Muscle layer of colon (tissue), 2 donors: Measurements from ENCODE around the gene LPGAT1.

ENCODE experiments used
- H3K27ac ChIP-seq: one replicate; pipeline ENCODE4 v1.7.0; 2013; ENCODE audit warnings: low read depth, mild to moderate bottlenecking, low read length, moderate library complexity
- H3K27me3 ChIP-seq, 2 donors: one replicate each; pipeline ENCODE4 v1.7.0; 2013; ENCODE audit warnings: low read length in 2 of 2, mild to moderate bottlenecking in 2 of 2; ENCODE audit not compliant: insufficient read depth in 2 of 2, control insufficient read depth in 1 of 2
- H3K36me3 ChIP-seq: one replicate; pipeline ENCODE4 v1.7.0; 2013; ENCODE audit warnings: mild to moderate bottlenecking, low read length; ENCODE audit not compliant: insufficient read depth
- H3K4me1 ChIP-seq: one replicate; pipeline ENCODE4 v1.7.0; 2013; ENCODE audit warnings: mild to moderate bottlenecking, low read length; ENCODE audit not compliant: insufficient read depth
- H3K4me3 ChIP-seq, 2 donors: one replicate each; pipeline ENCODE4 v1.7.0; 2013; ENCODE audit warnings: low read length in 2 of 2, low read depth in 1 of 2, mild to moderate bottlenecking in 1 of 2, moderate library complexity in 1 of 2
- H3K9ac ChIP-seq: one replicate; pipeline ENCODE4 v1.7.0; 2013; ENCODE audit warnings: low read length
- H3K9me3 ChIP-seq: one replicate; pipeline ENCODE4 v1.7.0; 2013; ENCODE audit warnings: mild to moderate bottlenecking, low read length
- donor health status: abdominal sarcoma.
- donor health status: Adenocarcinoma of cecum.

The LPGAT1 gene

DNA sequence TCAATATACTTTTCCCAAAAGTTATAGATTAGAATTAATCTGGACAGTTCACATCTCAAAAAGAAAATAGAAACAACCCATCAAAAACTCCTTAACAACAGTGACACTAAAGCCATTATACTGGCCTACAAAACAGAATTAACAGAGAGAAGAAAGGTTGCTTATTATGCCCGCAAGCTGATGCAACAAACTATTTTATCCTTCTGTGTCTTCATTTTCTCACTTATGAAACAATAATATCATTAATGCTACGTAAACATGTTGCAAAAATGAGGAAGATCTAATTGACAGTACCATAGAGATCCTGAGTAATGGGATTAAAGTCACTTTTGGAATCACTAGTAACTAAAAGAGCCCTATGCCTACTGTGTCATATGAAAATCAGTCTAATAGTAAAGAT, 32.6 kb downstream of the LPGAT1 start:
- H3K27ac ChIP-seq = no peak overlapping the region
- peaks cover 4% of the 10 kb centered on the region for H3K36me3 ChIP-seq
- H3K9me3 ChIP-seq = no peaks in the 10 kb centered on the region
- H3K9ac ChIP-seq = no peak overlapping the region
- H3K27me3 ChIP-seq = no peaks in the 10 kb centered on the region
- no peak overlapping the region for H3K4me3 ChIP-seq
- H3K4me1 ChIP-seq = no peaks in the 10 kb centered on the region

DNA sequence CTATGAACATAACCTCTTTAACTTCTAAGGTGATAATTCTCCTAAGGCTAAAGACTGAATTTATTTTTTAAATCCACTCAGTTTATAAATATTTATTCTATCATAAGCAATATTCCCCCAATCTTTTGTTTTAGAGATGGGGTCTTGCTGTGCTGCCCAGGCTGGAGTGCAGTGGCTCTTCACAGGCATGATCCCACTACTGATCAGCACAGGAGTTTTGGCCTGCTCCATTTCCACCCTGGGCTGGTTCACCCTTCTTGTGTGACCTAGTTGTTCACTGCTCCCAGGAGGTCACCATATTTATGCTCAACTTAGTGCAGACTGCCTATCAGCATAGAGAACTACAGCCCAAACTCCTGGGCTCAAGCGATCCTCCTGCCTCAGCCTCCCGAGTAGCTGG, 38.6 kb downstream of the LPGAT1 start:
- peaks cover 10% of the 10 kb centered on the region for H3K36me3 ChIP-seq
- no peak overlapping the region for H3K27ac ChIP-seq
- H3K9ac ChIP-seq = no peak overlapping the region
- H3K27me3 ChIP-seq = no peaks in the 10 kb centered on the region
- H3K4me3 ChIP-seq = no peak overlapping the region
- no peaks in the 10 kb centered on the region for H3K4me1 ChIP-seq
- no peaks in the 10 kb centered on the region for H3K9me3 ChIP-seq

DNA sequence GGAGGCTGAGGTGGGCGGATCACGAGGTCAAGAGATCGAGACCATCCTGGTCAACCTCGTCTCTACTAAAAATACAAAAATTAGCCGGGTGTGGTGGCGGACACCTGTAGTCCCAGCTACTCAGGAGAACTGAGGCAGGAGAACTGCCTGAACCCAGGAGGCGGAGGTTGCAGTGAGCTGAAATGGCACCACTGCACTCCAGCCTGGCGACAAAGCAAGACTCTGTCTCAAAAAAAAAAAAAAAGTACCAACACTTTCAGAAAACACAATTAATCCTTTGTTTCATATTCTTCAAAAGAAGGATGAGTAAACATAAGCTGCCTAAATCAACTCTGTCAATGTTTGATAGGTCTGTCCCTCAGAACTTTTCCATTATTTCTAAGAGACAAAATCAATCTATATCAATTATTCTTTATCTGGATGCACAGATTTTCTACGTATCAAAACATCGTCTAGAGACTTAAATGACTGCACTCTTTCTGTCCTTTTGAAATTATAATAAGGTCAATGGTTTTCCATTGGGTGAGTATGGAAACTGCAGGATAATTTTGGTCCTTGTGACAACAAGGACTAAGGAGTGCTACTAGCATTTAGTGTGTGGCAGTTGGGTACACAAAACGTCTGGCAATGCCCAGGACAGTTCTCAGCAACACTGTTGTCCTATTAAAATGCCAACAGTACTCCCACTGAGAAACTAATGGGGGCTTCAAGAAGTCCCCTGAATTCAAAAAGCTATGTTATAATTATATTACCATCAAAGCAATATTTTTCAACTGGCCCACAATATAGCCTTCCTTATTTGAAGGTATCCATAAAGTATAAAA, 40.7 kb downstream of the LPGAT1 start:
- Histone ChIP-seq H3K9me3 (no peaks in the 10 kb centered on the region), H3K4me1 (no peaks in the 10 kb centered on the region), H3K9ac (no peak overlapping the region), H3K36me3 (peaks cover 12% of the 10 kb centered on the region), H3K27me3 (no peaks in the 10 kb centered on the region), H3K27ac (no peak overlapping the region), H3K4me3 (no peak overlapping the region)

DNA sequence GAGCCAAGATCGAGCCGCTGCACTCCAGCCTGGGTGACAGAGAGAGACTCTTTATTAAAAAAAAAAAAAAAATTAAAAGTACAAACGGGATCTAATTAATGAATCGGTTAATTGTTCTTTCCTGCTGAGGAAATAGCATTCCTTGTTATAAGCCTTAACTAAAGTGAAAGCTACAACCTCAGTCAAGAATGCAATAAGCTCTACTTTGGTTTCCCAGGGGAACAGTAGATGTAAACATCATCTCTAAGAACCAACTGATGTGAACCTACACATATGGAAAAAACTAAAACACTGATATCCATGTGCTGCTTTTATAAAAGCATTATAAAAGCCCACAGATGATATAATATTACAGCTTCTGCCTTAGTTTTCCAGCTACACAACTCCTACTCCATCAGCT, 41.9 kb downstream of the LPGAT1 start:
- Histone ChIP-seq H3K9me3 (no peaks in the 10 kb centered on the region), H3K9ac (no peak overlapping the region), H3K4me1 (no peaks in the 10 kb centered on the region), H3K27ac (no peak overlapping the region), H3K4me3 (no peak overlapping the region), H3K36me3 (peaks cover 12% of the 10 kb centered on the region), H3K27me3 (no peaks in the 10 kb centered on the region)

DNA sequence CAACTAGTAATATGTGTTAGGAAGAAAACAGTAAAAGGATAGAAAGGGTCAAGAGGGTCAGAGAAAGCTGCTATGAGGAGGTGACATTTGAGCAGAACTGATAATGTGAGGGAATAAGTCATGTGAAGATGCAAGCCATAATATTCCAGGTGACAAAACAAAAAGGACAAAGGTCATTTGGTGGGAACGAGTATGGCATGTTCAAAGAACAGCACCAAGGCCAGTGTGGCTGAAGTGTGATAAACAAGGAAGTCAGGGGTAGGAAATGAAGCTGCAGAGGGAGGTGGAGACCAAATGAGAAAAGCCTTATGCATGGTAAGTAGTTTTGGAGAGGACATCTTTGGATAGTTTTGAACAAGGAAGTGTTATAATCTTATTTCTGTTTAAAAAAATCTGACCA, 46.7 kb downstream of the LPGAT1 start:
- H3K9ac ChIP-seq = no peak overlapping the region
- H3K27me3 ChIP-seq = no peaks in the 10 kb centered on the region
- no peak overlapping the region for H3K27ac ChIP-seq
- no peak overlapping the region for H3K4me3 ChIP-seq
- H3K4me1 ChIP-seq = no peaks in the 10 kb centered on the region
- H3K36me3 ChIP-seq = peaks cover 6% of the 10 kb centered on the region
- H3K9me3 ChIP-seq = no peaks in the 10 kb centered on the region

DNA sequence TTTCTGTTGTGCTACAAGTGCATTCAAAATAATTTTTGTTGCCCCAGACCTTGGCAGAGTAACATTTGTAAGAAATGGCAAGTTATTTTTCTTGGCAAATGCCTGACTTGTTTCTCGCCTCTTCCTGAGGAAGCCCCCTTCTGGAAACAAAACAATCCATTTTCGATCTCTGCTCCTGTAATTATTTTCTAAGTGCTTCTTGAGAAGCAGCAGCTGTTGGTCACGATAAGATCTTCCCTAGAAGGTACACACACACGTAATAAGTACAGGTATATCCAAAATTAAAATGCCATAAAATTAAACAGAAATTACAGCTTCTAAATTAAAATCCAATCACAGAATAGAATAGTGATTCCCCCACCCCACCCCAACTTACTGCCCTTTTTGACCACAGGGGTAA, 47.3 kb downstream of the LPGAT1 start:
- H3K36me3 ChIP-seq = peaks cover 6% of the 10 kb centered on the region
- no peak overlapping the region for H3K27ac ChIP-seq
- no peaks in the 10 kb centered on the region for H3K27me3 ChIP-seq
- no peak overlapping the region for H3K4me3 ChIP-seq
- no peaks in the 10 kb centered on the region for H3K4me1 ChIP-seq
- no peaks in the 10 kb centered on the region for H3K9me3 ChIP-seq
- H3K9ac ChIP-seq = no peak overlapping the region

DNA sequence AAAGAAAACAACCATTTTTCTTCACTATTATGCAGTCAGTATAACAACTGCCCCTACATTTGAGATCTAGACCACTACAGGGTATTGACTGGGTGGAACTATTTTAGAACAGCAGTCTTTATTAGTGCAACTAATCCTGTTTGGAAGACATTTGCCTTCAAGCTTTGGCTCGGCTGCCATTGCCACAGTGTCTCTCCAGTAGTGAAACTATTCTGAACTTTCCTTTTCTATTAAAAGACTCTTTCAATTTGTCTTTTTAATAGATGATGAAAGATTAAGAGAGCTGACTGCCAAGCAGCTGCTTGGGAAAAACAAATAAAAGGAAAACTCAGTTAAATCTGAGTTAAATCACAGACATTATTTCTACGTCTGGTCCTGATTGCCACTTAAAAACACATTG, 49.3 kb downstream of the LPGAT1 start:
- Histone ChIP-seq H3K4me1 (no peaks in the 10 kb centered on the region), H3K36me3 (peaks cover 5% of the 10 kb centered on the region), H3K27ac (no peak overlapping the region), H3K9ac (no peak overlapping the region), H3K9me3 (no peaks in the 10 kb centered on the region), H3K4me3 (no peak overlapping the region), H3K27me3 (no peaks in the 10 kb centered on the region)

DNA sequence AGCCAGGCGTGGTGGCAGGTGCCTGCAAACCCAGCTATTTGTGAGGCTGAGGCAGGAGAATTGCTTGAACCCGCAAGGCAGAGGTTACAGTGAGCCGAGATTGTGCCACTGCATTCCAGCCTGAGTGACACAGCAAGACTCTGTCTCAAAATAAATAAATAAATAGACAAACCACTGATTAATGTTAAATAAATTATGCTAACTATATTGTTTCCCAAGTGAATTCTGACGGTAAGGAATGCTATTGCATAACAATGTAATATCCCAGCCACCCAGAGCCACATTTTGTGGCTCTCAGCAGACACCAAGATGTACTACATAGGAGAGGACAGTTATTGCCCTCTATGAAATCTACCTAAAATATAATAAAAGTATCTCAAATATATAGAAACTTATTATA, 55.4 kb downstream of the LPGAT1 start:
- Histone ChIP-seq H3K4me1 (no peaks in the 10 kb centered on the region), H3K27me3 (no peaks in the 10 kb centered on the region), H3K4me3 (no peak overlapping the region), H3K9me3 (no peaks in the 10 kb centered on the region), H3K36me3 (no peaks in the 10 kb centered on the region), H3K27ac (no peak overlapping the region), H3K9ac (no peak overlapping the region)

DNA sequence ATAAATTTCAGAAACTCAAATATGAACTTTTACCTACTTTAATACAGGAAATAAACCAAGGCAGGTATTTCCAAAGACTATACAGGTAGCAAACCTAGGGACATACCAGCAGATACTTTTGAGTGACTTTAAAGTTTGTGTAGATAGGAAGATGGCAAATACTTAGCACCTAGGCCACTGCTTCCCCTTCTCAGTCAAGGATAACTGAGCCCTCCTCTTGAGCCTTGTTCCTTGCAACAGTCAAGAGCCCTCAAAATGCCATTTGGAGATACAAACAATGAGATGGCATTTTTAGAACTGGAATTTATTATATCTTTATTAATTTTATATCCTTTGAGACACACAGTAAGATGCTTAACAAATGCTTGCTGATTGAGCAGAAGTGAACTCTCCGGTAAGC, 65.9 kb downstream of the LPGAT1 start:
- peaks cover 12% of the 10 kb centered on the region for H3K36me3 ChIP-seq

DNA sequence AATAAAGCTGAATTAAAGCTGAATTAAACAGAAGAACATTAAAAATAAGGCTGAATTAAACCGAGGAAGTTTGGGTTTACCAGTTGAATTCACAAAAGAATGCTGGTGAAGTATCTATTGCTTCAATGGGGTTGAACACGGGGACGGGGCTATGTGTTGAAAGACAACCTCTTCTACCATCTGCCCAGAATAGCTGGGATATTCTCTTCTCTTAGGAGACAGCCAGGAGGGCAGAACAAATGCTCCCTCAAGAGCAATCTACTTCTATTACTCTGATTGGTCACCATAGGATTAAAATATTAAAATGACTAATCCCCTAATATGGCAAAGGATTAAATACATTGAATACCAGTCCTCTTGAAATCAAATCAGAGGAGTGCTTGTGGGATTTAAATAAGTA, 68.4 kb downstream of the LPGAT1 start:
- Histone ChIP-seq H3K27me3 (no peaks in the 10 kb centered on the region), H3K9ac (no peak overlapping the region), H3K27ac (no peak overlapping the region), H3K4me1 (no peaks in the 10 kb centered on the region), H3K4me3 (no peak overlapping the region), H3K9me3 (no peaks in the 10 kb centered on the region), H3K36me3 (peaks cover 12% of the 10 kb centered on the region)

More for the DNA sequence above, 65.9 kb downstream of the LPGAT1 start:
- Histone ChIP-seq H3K9me3 (no peaks in the 10 kb centered on the region), H3K4me1 (no peaks in the 10 kb centered on the region), H3K27ac (no peak overlapping the region), H3K9ac (no peak overlapping the region), H3K27me3 (no peaks in the 10 kb centered on the region), H3K4me3 (no peak overlapping the region)

DNA sequence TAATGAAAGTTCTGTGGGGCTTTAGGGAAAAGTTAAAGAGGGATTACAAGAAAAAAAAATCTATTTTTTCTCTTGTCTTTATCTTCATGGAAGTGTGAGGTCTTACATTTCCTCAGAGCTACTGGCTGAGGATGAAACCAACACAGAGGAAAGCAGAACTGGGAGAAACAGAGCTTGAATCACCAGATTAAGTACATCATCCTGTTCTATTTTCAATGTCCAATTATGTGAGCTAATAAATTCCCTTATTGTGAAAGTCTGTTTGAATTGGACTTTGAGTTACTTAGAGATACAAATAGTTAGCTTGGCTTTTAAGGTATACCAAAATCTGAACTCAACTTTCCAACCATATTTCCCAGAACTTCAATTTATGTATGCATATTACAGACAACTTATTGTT, 69.2 kb downstream of the LPGAT1 start:
- peaks cover 7% of the 10 kb centered on the region for H3K36me3 ChIP-seq

DNA sequence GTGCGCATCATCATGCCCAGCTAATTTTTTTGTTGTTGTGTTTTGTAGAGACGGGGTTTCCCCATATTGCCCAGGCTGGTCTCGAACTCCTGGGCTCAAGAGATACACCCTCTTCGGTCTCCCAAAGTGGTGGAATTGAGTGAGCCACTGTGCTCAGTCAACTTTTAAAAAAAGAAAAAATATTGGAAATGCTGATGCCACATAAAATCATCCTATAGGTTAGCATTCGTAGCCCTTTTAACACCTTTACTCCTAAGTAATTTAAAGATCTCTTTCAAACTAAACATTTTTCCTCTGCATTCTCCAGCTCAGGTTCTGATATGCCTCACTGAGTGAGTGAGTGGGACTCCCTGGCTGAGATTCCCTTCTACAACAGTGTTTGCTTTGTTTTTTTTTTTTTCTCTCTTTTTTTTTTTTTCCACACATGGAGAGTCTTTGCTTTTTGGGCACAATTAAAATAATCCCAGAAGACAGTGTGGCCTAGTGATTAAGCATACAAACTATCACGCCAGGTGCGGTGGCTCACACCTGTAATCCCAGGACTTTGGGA, 74.0 kb downstream of the LPGAT1 start:
- no peak overlapping the region for H3K27ac ChIP-seq
- no peaks in the 10 kb centered on the region for H3K4me1 ChIP-seq
- no peak overlapping the region for H3K4me3 ChIP-seq
- no peaks in the 10 kb centered on the region for H3K9me3 ChIP-seq
- H3K36me3 ChIP-seq = no peaks in the 10 kb centered on the region
- H3K27me3 ChIP-seq = no peaks in the 10 kb centered on the region
- H3K9ac ChIP-seq = no peak overlapping the region

More for the DNA sequence above, 69.2 kb downstream of the LPGAT1 start:
- no peaks in the 10 kb centered on the region for H3K9me3 ChIP-seq
- no peaks in the 10 kb centered on the region for H3K4me1 ChIP-seq
- no peak overlapping the region for H3K9ac ChIP-seq
- no peak overlapping the region for H3K27ac ChIP-seq
- no peak overlapping the region for H3K4me3 ChIP-seq
- H3K27me3 ChIP-seq = no peaks in the 10 kb centered on the region
